ENCODE results near the gene ATG2B.

Gene ATG2B

GRCh38 chr14:96309896-96310330 lies 53.2 kb downstream of the ATG2B start:
- no peak for DNase-seq (ENCODE audit: low read depth)

- DNase-seq (ENCODE audit: low read depth) = no peak
Measured at GRCh38 chr14:96309133-96309895, 53.8 kb downstream of the ATG2B start.

GRCh38 chr14:96307434-96307833 lies 55.7 kb downstream of the ATG2B start:
- no peak for DNase-seq (ENCODE audit: low read depth)

- no peak for DNase-seq (ENCODE audit: low read depth)
Measured at GRCh38 chr14:96304956-96305355, 58.2 kb downstream of the ATG2B start.

GRCh38 chr14:96303981-96304380 lies 59.2 kb downstream of the ATG2B start:
- no peak for DNase-seq (ENCODE audit: low read depth)

DNA sequence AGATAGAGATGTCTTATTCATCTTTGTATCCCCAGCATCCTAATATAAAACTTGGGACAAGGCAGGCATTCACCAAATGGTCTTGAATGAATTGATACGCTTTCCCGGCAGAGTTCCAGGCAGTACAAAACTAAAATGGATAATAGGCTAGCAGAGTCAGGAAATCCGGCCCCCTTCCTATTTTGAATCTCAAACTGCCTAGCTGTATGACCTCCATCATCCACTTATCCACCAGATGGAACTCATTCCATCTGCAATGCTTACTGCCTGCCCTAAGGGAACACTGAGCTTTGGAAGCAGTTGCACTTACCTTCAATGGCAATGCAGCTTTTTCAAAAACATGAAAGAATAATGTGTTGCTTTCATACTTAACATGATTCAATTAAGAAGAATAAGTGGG lies 63.7 kb downstream of the ATG2B start:
- DNase-seq (ENCODE audit: low read depth) = no peak

- DNase-seq (ENCODE audit: low read depth) = no peak
Measured at GRCh38 chr14:96297997-96298515, 65.1 kb downstream of the ATG2B start.

GRCh38 chr14:96297000-96297399 lies 66.1 kb downstream of the ATG2B start:
- DNase-seq (ENCODE audit: low read depth) = no peak

DNA sequence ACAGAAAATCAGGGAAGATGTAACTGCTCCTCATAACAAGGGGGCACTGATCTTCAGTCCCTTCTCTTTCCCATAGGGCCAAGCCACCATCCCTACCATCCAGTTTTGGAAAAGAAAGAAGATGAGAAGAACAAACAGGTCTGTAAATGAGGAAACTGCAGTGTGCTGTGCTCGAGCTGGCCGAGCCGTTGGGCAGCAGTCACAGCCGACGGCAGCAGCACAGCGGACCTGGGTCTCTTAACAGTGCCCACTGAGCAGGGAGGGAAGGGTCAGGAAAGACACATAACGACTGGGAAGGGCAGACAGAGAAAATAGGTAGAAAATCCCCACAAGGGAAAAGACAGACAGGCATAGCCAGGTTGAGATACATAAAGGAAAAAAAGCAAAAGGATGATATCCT lies 68.9 kb downstream of the ATG2B start:
- no peak for DNase-seq (ENCODE audit: low read depth)

DNA sequence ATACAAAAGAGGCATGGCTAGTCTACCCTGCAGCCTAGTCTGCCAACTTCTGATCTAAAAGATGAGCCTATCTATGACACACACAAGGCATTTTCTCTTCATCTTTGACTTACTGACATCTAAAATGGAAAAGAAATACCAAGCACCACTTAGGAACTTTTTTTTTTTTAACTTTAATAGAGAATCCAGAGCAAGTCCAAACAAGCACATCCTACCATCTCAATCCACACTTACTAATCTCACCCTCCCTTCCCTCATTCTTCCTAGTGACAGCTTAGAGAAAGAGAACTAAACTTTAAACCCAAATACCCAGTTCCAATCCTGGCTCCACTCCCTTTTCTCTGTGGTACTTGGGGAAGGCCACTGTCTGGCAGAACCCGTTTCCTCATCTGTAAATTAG lies 75.3 kb downstream of the ATG2B start:
- DNase-seq (ENCODE audit: low read depth) = no peak

- DNase-seq (ENCODE audit: low read depth) = no peak
Measured at GRCh38 chr14:96286251-96286650, 76.9 kb downstream of the ATG2B start.

DNA sequence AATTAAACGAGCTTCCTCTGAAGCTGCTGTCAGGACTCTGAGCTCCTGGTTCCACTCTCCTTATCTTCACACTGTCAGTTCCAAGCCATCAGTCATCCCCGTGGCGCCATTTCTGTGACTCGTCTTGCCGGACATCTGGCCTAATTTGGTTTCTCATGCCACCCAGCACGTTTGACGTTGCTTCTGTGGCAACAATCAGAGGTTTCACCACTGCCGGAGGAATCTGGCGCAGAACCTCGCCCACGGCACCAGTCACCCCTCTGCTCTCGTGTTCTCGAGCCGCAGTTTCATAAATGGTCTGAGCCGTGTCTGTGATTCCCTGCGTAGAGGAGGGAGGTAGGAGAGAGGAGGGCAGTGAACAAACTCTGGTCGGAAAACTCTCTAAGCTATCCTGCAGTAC lies 77.5 kb downstream of the ATG2B start:
- DNase-seq (ENCODE audit: low read depth) = no peak

- DNase-seq (ENCODE audit: low read depth) = no peak
Measured at GRCh38 chr14:96284430-96284829, 78.7 kb downstream of the ATG2B start.

DNA sequence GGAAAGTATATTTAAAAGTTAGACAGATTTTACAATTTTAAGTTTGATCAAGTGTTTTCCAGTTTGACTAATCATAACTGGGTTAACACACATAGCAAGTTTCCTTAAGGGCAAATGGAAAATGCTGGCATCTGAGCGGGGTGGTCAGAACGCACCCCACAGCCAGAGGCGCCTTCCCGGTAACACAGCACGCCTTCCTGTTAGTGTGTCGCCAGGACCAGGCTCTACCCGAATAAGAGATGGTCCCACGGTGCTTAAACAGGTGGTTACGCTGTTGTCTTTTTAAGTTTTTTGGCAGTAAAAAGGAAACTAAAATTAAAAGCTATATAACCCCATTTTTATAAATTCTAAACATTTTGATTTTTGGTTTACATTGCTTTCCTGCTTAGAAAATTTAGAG lies 79.1 kb downstream of the ATG2B start:
- DNase-seq (ENCODE audit: low read depth) = no peak

GRCh38 chr14:96281486-96281885 lies 81.7 kb downstream of the ATG2B start:
- DNase-seq (ENCODE audit: low read depth) = no peak

DNA sequence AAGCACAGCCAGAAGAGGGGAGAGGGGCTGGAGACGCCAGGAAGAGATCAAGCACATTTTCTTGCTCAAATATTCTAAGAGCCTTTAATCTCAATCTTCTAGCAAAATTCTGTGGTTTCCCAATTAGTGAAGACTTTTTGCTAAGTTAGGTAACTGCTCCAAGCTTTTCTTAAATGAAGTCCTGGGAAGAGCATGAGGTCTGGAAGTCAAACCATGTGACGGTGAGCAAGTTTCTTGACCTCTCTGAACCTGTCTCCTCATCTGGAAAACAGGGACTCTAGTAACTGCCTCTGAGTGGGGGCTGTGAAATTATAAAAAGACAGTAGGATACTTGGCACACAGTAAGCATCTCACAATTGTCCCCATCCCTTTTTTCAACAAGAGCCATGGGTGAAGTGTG lies 83.0 kb downstream of the ATG2B start:
- DNase-seq (ENCODE audit: low read depth) = no peak

GRCh38 chr14:96279564-96279963 lies 83.6 kb downstream of the ATG2B start:
- no peak for DNase-seq (ENCODE audit: low read depth)

- DNase-seq (ENCODE audit: low read depth) = no peak
Measured at GRCh38 chr14:96277890-96278289, 85.3 kb downstream of the ATG2B start.

DNA sequence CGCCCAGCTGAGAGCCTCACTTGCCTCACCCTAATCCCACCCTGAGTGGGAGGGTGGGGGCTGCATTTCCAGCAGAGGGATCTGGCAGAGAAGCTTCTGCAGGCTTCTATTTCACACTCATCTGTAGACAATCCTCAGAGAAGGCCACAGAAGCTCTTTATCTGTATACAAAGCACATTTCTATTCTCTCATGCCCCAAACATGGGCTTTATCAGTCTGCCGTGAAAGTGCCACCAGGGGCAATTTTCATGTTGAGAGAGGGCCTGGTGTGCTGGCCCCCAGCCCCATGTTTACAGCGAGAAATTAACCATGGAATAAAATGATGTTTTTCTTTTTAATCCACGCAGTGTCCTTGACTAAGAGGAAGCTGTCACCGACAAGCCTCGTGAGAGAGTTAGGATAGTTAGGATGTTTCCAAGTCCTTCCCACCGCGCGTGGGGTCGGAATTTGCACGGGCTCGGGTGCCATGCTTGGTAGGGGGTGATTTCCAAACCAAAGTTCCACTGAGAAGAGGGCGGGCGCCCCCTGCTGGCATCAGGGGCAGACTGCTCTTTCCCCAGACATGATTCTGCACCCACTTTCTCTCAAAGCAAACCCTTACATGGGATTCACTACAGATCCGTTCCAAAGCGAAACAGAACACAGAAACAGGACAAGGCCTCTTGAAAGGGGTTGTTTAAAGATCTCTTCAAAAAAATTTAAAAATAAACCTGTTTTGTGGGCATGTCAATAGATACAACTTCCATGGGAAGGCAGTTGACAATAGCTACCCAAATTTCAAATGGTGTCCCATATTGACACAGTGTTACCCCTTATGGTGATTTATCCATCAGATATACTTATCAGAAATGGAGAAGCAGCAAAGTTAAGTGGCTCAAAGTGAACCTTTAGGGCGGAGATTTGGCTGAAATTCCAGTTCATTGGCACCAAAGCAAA lies 87.7 kb downstream of the ATG2B start:
- DNase-seq (ENCODE audit: low read depth) = peak; percentile 41

- no peak for DNase-seq (ENCODE audit: low read depth)
Measured at GRCh38 chr14:96274543-96274942, 88.6 kb downstream of the ATG2B start.

DNA sequence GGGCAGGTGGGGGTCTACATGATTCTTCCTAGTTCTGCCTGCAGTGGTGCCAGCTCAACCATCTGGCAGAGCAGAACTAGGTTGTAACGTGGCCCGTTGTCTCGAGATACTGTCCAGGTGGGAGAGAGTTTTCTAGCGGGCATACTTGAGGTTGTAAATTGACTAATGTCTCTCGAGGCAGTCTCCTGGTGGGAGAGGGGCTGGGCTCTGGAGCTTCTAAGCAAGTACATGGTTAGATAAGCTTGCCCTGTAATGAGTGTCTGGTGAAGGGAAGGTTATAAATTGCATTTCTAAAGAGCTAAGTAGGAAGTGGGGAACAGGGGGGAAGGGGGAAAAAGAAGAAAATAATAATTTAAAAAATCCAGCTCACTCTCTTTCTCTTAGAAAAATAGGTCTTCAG lies 89.0 kb downstream of the ATG2B start:
- no peak for DNase-seq (ENCODE audit: low read depth)

GRCh38 chr14:96273629-96274028 lies 89.5 kb downstream of the ATG2B start:
- DNase-seq (ENCODE audit: low read depth) = no peak

Measured in activated T-helper 1 cell treated with Interleukin-2 at 50 U/mL for 16 hours (primary cell).